Endothelial cell of umbilical vein (primary cell): Measurements from ENCODE around the gene JDP2. TPM values are rescaled to one million over a fixed set of nuclear protein-coding genes. Genes with fewer than 3 reads are reported as not detected.
"Not testable (repeated sequence)": the region's sequence is repeated elsewhere in the genome, so short reads cannot be mapped to it uniquely, and the experiment has no call there.

Source experiments
- BruUV-seq: library from RNA; stranded (reverse); fragments of 400-500 nt; replicated peaks from 2 replicates; lab custom pipeline; 2021; lab: Mats Ljungman, UMichigan
- CTCF ChIA-PET: fragments of 300-600, 350-600 bp; sonication (Branson Sonifier 250); formaldehyde crosslinking; loops from one replicate; lab custom pipeline; 2021; ENCODE audit warnings: antibody characterized with exemption, inconsistent platforms; lab: Charles Lee
- POLR2A ChIA-PET: fragments of 300-600, 350-600 bp; sonication (Branson Sonifier 250); formaldehyde crosslinking; loops from one replicate; lab custom pipeline; 2021; ENCODE audit warnings: antibody characterized with exemption, inconsistent platforms; lab: Charles Lee
- DNase-seq: peaks from one replicate; pipeline ENCODE4 v3.0.0-alpha.2; 2011; ENCODE audit warnings: low read depth, low spot score
- FAIRE-seq: peaks from 2 replicates; lab custom pipeline; 2011; peaks lifted over from hg19 to GRCh38; lab: Jason Lieb, UNC
- H2AFZ ChIP-seq: 2 replicates; pipeline ENCODE4 v1.6.0; 2012; ENCODE audit warnings: low read depth, low read length, control low read depth, inconsistent platforms
- H3K27ac ChIP-seq: 2 replicates; pipeline ENCODE4 v1.5.1; 2011; ENCODE audit warnings: low read depth, mild to moderate bottlenecking, control low read depth, low read length, moderate library complexity; ENCODE audit not compliant: insufficient read depth
- H3K27me3 ChIP-seq, 2 experiments: 2 replicates each; pipeline versions ENCODE4 v1.6.0 to v1.6.1; 2011; ENCODE audit warnings: low read length in 2 of 2, mixed read lengths in 1 of 2; ENCODE audit not compliant: control insufficient read depth in 2 of 2, insufficient read depth in 2 of 2
- H3K36me3 ChIP-seq, 2 experiments: 2 replicates in 1 of 2; 3 replicates in 1 of 2; pipeline ENCODE4 v1.5.1; 2011; ENCODE audit warnings: low read length in 2 of 2, mild to moderate bottlenecking in 1 of 2, moderate library complexity in 1 of 2; ENCODE audit not compliant: control insufficient read depth in 2 of 2, insufficient read depth in 2 of 2; ENCODE audit errors: extremely low read depth in 1 of 2
- H3K4me1 ChIP-seq: 3 replicates; pipeline ENCODE4 v1.5.1; 2011; ENCODE audit warnings: mild to moderate bottlenecking, low read length; ENCODE audit not compliant: control insufficient read depth, insufficient read depth; ENCODE audit errors: extremely low read depth
- H3K4me2 ChIP-seq: 2 replicates; pipeline ENCODE4 v1.6.1; 2011; ENCODE audit warnings: low read length, control low read depth, mixed read lengths; ENCODE audit not compliant: insufficient read depth
- H3K4me3 ChIP-seq, 3 experiments: fragments of 200-600 bp in 1 of 3; sonication (generic), shearing (Covaris generic) in 1 of 3; replicated peaks in 1 of 3; 2 replicates each; pipeline ENCODE4 v1.5.1; 2011 to 2016; ENCODE audit warnings: control low read depth in 3 of 3, low read length in 3 of 3, mild to moderate bottlenecking in 2 of 3, inconsistent platforms in 1 of 3, low read depth in 1 of 3, moderate library complexity in 1 of 3; ENCODE audit not compliant: insufficient read depth in 1 of 3
- H3K79me2 ChIP-seq: 2 replicates; pipeline ENCODE4 v1.6.0; 2012; ENCODE audit warnings: low read length, inconsistent platforms; ENCODE audit not compliant: control insufficient read depth, insufficient read depth
- H3K9ac ChIP-seq: replicated peaks from 2 replicates; pipeline ENCODE3; 2011; ENCODE audit warnings: low read length, control low read depth; ENCODE audit not compliant: insufficient read depth; ENCODE audit errors: extremely low read depth
- H3K9me1 ChIP-seq: replicated peaks from 3 replicates; pipeline ENCODE4 v1.6.0; 2011; ENCODE audit warnings: mild to moderate bottlenecking, low read length; ENCODE audit not compliant: control insufficient read depth, insufficient read depth; ENCODE audit errors: extremely low read depth
- H3K9me3 ChIP-seq: replicated peaks from 2 replicates; pipeline ENCODE4 v1.5.1; 2012; ENCODE audit warnings: low read length, inconsistent platforms; ENCODE audit not compliant: control insufficient read depth, insufficient read depth
- H4K20me1 ChIP-seq: replicated peaks from 2 replicates; pipeline ENCODE3; 2011; ENCODE audit warnings: mild to moderate bottlenecking, low read length; ENCODE audit not compliant: control insufficient read depth, insufficient read depth; ENCODE audit errors: extremely low read depth
- CTCF ChIP-seq, 2 donors: IDR thresholded peaks; 1 replicate in 1 of 2; 2 replicates in 1 of 2; pipeline ENCODE4 v1.5.1; 2011; ENCODE audit warnings: low read length in 2 of 2, mild to moderate bottlenecking in 2 of 2, moderate library complexity in 2 of 2, control low read depth in 1 of 2, inconsistent platforms in 1 of 2, low read depth in 1 of 2; ENCODE audit not compliant: insufficient read depth in 1 of 2; ENCODE audit errors: extremely low read depth in 1 of 2
- FOS ChIP-seq: IDR thresholded peaks from 2 replicates; pipeline ENCODE4 v1.6.1; 2011; ENCODE audit warnings: mild to moderate bottlenecking, low read length, moderate library complexity, borderline replicate concordance; ENCODE audit not compliant: insufficient read depth
- JUN ChIP-seq: IDR thresholded peaks from 2 replicates; pipeline ENCODE4 v1.6.1; 2011; ENCODE audit warnings: borderline replicate concordance, low read depth; ENCODE audit not compliant: insufficient read length, insufficient read depth
- MYC ChIP-seq: IDR thresholded peaks from one replicate; pipeline ENCODE4 v1.6.1; 2011; ENCODE audit warnings: mild to moderate bottlenecking, low read depth, low read length
- POLR2A ChIP-seq: IDR thresholded peaks from 2 replicates; pipeline ENCODE4 v1.6.1; 2012; ENCODE audit warnings: low read depth, mild to moderate bottlenecking, control low read depth, low read length
- POLR2AphosphoS5 ChIP-seq: IDR thresholded peaks from 2 replicates; pipeline ENCODE4 v1.6.1; 2012; ENCODE audit warnings: low read depth, mild to moderate bottlenecking, control low read depth, low read length, moderate library complexity; ENCODE audit not compliant: insufficient read depth
- dilution Hi-C: fragments of 300-500 bp; cut with MboI; formaldehyde crosslinking; loops from one replicate; pipeline ENCODE4 v1.15.0; 2019; ENCODE audit warnings: low sequenced_read_pairs; ENCODE audit not compliant: extremely low pct_ligation_motif_present
- intact Hi-C: fragments of 100-400 bp; cut with micrococcal nuclease; formaldehyde crosslinking; loops from one replicate; pipeline ENCODE4 v1.10.0; 2022
- polyA plus RNA-seq, 4 experiments: library from polyadenylated mRNA; depleted of rRNA in 3 of 4; stranded (reverse) in 3 of 4; unstranded in 1 of 4; fragments of >200 nt; gene quantifications; 2 replicates each; pipeline versions ENCODE4 v1.2.1 to v1.2.3, GENCODE V29; 2011 to 2012; ENCODE audit warnings: missing spikeins in 1 of 4
- total RNA-seq: library from RNA; stranded (reverse); gene quantifications from 2 replicates; pipeline ENCODE4 v1.2.3, GENCODE V29; 2021

JDP2 gene
- total and polyA plus RNA-seq, 2 donors (not counting 3 experiments of a cell fraction or from before 2014, with no cell fraction given) = 3.2 to 10.6 TPM

- no peaks in the 10 kb centered on the region for H3K36me3 ChIP-seq
- no peaks in the 10 kb centered on the region for H4K20me1 ChIP-seq
- no TSS peak for BruUV-seq
- H3K9ac ChIP-seq = no peak overlapping the region
- CTCF ChIA-PET = interaction anchor here (1.2 to 1.8 kb wide), 2 partner anchors 76 to 107 kb away, joined by 3 read pairs; no protein-coding TSS in a partner anchor
- no peak overlapping the region for H3K27ac ChIP-seq
- H3K4me1 ChIP-seq = no peaks in the 10 kb centered on the region
- POLR2A ChIA-PET = interaction anchor here (0.6 kb wide), 1 partner anchor 1058 kb away, joined by 3 read pairs; no protein-coding TSS in a partner anchor
- H3K4me2 ChIP-seq = no peak overlapping the region
- TF ChIP-seq POLR2AphosphoS5 (no peak), FOS (no peak), POLR2A (no peak), MYC (no peak), CTCF (IDR thresholded peaks at IDR 0.05; ENCODE audit: extremely low read depth in 1 of 2, insufficient read depth in 1 of 2, low read depth in 1 of 2, low read length in 2 of 2) (no peak), JUN (no peak)
- H3K4me3 ChIP-seq = no peak overlapping the region
- dilution Hi-C loops = no loop called here
- no peaks in the 10 kb centered on the region for H3K9me3 ChIP-seq
- no peak overlapping the region for H2AFZ ChIP-seq
- peaks cover 8 to 30% of the 10 kb centered on the region in 2 experiments for H3K27me3 ChIP-seq
- intact Hi-C loops = no loop called here
- FAIRE-seq = no peak
- no peak for DNase-seq
- no peaks in the 10 kb centered on the region for H3K79me2 ChIP-seq
- no peaks in the 10 kb centered on the region for H3K9me1 ChIP-seq
Measured at GRCh38 chr14:75381642-75382041, 46.2 kb upstream of the JDP2 start.

GRCh38 chr14:75383219-75383618, 44.6 kb upstream of the JDP2 start:
- H3K4me1 ChIP-seq, H3K79me2 ChIP-seq, H3K4me2 ChIP-seq, H3K9ac ChIP-seq, H3K4me3 ChIP-seq, FAIRE-seq, H3K9me3 ChIP-seq, BruUV-seq, H3K9me1 ChIP-seq, DNase-seq, intact Hi-C loops, H2AFZ ChIP-seq, POLR2A ChIA-PET, H3K36me3 ChIP-seq, H4K20me1 ChIP-seq, H3K27ac ChIP-seq, dilution Hi-C loops: not testable (repeated sequence)
- H3K27me3 ChIP-seq = peaks cover 13 to 35% of the 10 kb centered on the region in 2 experiments
- CTCF ChIA-PET = interaction anchor here (1.5 kb wide), 1 partner anchor 178 kb away, joined by 5 read pairs; no protein-coding TSS in a partner anchor
